GM18861 (cell line): ENCODE data around the gene KRTAP27-1.

Experiments
- ATAC-seq: cut with Tn5 transposase; IDR thresholded peaks from one replicate; pipeline ENCODE4 v1.9.1; 2021; ENCODE audit not compliant: unreplicated experiment

KRTAP27-1 gene

DNA sequence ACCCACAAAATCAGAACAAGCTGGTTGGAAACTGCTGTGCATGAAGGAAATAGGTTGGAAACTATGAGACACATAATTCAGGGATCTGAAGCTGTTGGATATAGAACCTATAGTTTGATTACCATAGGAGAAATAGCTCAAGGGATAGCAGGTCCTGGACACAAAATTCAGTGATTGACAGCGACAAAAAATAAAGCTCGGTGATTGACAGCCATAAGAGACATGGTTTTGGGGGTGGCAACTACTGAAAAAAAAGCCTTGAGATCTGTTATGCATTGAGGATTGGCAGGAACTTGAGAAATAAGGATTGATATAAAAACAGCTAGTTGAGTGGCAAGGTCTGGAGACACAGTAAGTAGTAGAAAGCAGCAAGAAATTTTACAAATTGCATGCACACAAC is 48.3 kb downstream of the KRTAP27-1 start, which contains the start of gene KRTAP25-1:
Gene KRTAP25-1, minus strand, starts transcription at position 300 of the 400 bp plus-strand sequence. Its CDS starts 24 bp downstream, at position 276.
- no peak for ATAC-seq
